HepG2 (cell line): ENCODE measurements around the gene PLXNB2. TPM values are rescaled to one million over a fixed set of nuclear protein-coding genes. Genes with fewer than 3 reads are reported as not detected.
A peak's percentile ranks its signal among the peaks of the same experiment; 100 is the strongest.

Source experiments
- GLI4 ChIP-seq: sonication (generic); formaldehyde crosslinking; IDR thresholded peaks from 2 replicates; pipeline ENCODE4 v1.5.1; 2020; ENCODE audit warnings: missing genetic modification reagents, mild to moderate bottlenecking, moderate library complexity, borderline replicate concordance
- HMGXB3 ChIP-seq: sonication (generic); formaldehyde crosslinking; IDR thresholded peaks from 2 replicates; pipeline ENCODE4 v1.4.0; 2020; ENCODE audit warnings: missing genetic modification reagents, borderline replicate concordance
- MAZ ChIP-seq, 2 experiments: sonication (generic) in 1 of 2; formaldehyde crosslinking in 1 of 2; IDR thresholded peaks; 2 replicates each; pipeline versions ENCODE4 v1.5.0 to v1.6.1; 2012 to 2020; ENCODE audit warnings: low read depth in 2 of 2, mild to moderate bottlenecking in 2 of 2, borderline replicate concordance in 1 of 2, improper control_type of control experiment in 1 of 2, low read length in 1 of 2, missing genetic modification reagents in 1 of 2, moderate library complexity in 1 of 2
- THRA ChIP-seq: sonication (generic); formaldehyde crosslinking; IDR thresholded peaks from 2 replicates; pipeline ENCODE4 v1.4.0; 2020; ENCODE audit warnings: missing genetic modification reagents, borderline replicate concordance
- YEATS2 ChIP-seq: sonication (generic); formaldehyde crosslinking; IDR thresholded peaks from 2 replicates; pipeline ENCODE4 v1.4.0; 2020; ENCODE audit warnings: missing genetic modification reagents, borderline replicate concordance
- ZFP37 ChIP-seq: sonication (generic); formaldehyde crosslinking; IDR thresholded peaks from 2 replicates; pipeline ENCODE4 v1.4.0; 2020; ENCODE audit warnings: missing genetic modification reagents, borderline replicate concordance
- ZFX ChIP-seq: sonication (generic); formaldehyde crosslinking; IDR thresholded peaks from 2 replicates; pipeline ENCODE4 v1.4.0; 2020; ENCODE audit warnings: mild to moderate bottlenecking, low read depth, missing genetic modification reagents, moderate library complexity
- ZKSCAN1 ChIP-seq: fragments of 150-350 bp; IDR thresholded peaks from 2 replicates; pipeline ENCODE4 v1.6.1; 2014; ENCODE audit warnings: low read length
- ZNF446 ChIP-seq: sonication (generic); formaldehyde crosslinking; IDR thresholded peaks from 2 replicates; pipeline ENCODE4 v1.5.0; 2020; ENCODE audit warnings: mild to moderate bottlenecking, missing genetic modification reagents
- ZNF607 ChIP-seq: sonication (generic); formaldehyde crosslinking; IDR thresholded peaks from 2 replicates; pipeline ENCODE4 v1.5.1; 2020; ENCODE audit warnings: missing genetic modification reagents, mild to moderate bottlenecking, borderline replicate concordance
- ZNF674 ChIP-seq: sonication (generic); formaldehyde crosslinking; IDR thresholded peaks from 2 replicates; pipeline ENCODE4 v1.5.0; 2020; ENCODE audit warnings: low read depth, mild to moderate bottlenecking, missing genetic modification reagents
- ZNF75D ChIP-seq: sonication (generic); formaldehyde crosslinking; IDR thresholded peaks from 2 replicates; pipeline ENCODE4 v1.8.1; 2023; ENCODE audit warnings: missing genetic modification reagents, mild to moderate bottlenecking, borderline replicate concordance
- ZNF777 ChIP-seq: sonication (generic); formaldehyde crosslinking; IDR thresholded peaks from 2 replicates; pipeline ENCODE4 v1.4.0; 2020; ENCODE audit warnings: missing genetic modification reagents
- ZNF841 ChIP-seq: sonication (generic); formaldehyde crosslinking; IDR thresholded peaks from 2 replicates; pipeline ENCODE4 v1.8.1; 2023; ENCODE audit warnings: missing genetic modification reagents, borderline replicate concordance
- polyA plus RNA-seq, 8 experiments: library from polyadenylated mRNA; depleted of rRNA in 3 of 8; stranded (reverse) in 7 of 8; unstranded in 1 of 8; fragments of >200 nt; fragmentation: Illumina TruSeq in 4 of 8; extraction: Trizol in 4 of 8; gene quantifications; 2 replicates each; pipeline versions ENCODE4 v1.2.1 to v1.2.3, GENCODE V29; 2011 to 2016; ENCODE audit warnings: low read depth in 4 of 8, missing spikeins in 1 of 8, mixed read lengths in 1 of 8; ENCODE audit not compliant: insufficient read depth in 1 of 8
- total RNA-seq, 5 experiments: library from RNA; depleted of rRNA; stranded (reverse); fragments of >200 nt; fragmentation: Illumina TruSeq; extraction: Trizol; gene quantifications; 2 replicates each; pipeline ENCODE4 v1.2.3, GENCODE V29; 2016; ENCODE audit warnings: low read depth in 1 of 5
- TF ChIP-seq, protein P1 (sequence below): sonication (generic); formaldehyde crosslinking; IDR thresholded peaks from 2 replicates; pipeline ENCODE4 v1.5.1; 2020; ENCODE audit warnings: missing genetic modification reagents, mild to moderate bottlenecking, borderline replicate concordance
- TF ChIP-seq, protein P2 (sequence below): sonication (generic); formaldehyde crosslinking; IDR thresholded peaks from 2 replicates; pipeline ENCODE4 v1.8.1; 2022; ENCODE audit warnings: low read depth, mild to moderate bottlenecking, missing genetic modification reagents

The PLXNB2 gene
- total and polyA plus RNA-seq, 2 of the 13 experiments (the other 11 are each of a cell fraction or from before 2014, with no cell fraction given) = 32.6 to 68.9 TPM

DNA sequence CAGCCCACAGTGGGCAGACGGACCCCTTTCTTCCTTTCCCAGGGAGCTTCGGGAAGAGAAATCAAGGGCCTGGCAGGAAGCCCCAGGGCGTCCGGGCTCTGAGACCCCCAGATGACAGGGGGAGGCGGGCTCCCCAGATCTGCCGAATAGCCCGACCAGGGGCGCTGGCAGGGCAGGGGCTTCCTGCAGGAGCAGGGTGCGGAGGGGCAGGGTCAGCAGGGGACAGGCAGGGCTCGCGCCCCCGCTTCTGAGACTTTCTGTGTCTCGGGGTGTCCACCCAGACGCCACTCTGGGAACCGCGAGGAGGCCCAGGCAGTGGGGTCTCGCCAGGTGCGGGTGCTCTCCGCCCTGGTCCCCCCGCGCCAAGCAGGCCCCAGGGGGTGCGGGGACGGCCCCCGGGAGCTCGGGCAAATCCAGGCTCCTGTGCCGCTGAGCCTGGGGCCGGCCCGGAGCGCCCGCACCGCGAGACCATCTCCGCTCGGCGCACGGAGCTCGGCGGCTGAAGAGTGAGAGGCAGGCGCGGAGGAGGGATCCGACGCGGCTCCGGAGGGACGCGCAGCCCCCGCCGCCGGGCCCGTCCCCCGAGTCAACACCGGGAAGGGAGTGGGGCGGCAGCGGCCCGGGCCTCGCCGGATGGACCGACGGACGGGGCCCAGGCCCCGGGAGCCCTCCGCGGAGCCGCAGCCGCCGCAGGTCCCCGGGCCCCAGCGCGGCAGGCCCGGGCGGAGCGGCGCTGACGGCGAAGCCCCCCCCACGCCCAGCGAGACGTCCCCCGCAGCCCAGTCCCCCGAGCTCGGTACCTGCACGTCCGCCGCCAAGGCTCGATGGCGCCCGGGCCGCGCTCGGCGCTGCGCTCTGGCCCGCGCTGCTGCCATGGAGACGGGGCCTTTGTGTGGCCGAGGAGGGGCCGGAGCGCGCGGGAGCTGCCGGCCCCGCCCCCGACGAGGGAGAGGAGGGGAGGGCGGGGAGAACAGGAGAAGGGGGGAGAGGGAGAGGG, at the start of gene PLXNB2 (continued):
- peak; percentile 77; the same call in 1 of the 2 replicates for TF ChIP-seq MAZ (IDR thresholded peaks at IDR 0.05; ENCODE audit: borderline replicate concordance, low read depth, low read length)
- TF ChIP-seq MAZ (CRISPR knock-in tag; IDR thresholded peaks at IDR 0.05; ENCODE audit: low read depth) = no peak
- TF ChIP-seq ZFP37 = no peak
- no peak for TF ChIP-seq THRA (CRISPR knock-in tag)
- TF ChIP-seq YEATS2 (CRISPR knock-in tag) = no peak
- TF ChIP-seq, protein P1, sequence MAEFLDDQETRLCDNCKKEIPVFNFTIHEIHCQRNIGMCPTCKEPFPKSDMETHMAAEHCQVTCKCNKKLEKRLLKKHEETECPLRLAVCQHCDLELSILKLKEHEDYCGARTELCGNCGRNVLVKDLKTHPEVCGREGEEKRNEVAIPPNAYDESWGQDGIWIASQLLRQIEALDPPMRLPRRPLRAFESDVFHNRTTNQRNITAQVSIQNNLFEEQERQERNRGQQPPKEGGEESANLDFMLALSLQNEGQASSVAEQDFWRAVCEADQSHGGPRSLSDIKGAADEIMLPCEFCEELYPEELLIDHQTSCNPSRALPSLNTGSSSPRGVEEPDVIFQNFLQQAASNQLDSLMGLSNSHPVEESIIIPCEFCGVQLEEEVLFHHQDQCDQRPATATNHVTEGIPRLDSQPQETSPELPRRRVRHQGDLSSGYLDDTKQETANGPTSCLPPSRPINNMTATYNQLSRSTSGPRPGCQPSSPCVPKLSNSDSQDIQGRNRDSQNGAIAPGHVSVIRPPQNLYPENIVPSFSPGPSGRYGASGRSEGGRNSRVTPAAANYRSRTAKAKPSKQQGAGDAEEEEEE (CRISPR knock-in tag) = no peak
- no peak for TF ChIP-seq ZNF446 (CRISPR knock-in tag)
- TF ChIP-seq, protein P2, sequence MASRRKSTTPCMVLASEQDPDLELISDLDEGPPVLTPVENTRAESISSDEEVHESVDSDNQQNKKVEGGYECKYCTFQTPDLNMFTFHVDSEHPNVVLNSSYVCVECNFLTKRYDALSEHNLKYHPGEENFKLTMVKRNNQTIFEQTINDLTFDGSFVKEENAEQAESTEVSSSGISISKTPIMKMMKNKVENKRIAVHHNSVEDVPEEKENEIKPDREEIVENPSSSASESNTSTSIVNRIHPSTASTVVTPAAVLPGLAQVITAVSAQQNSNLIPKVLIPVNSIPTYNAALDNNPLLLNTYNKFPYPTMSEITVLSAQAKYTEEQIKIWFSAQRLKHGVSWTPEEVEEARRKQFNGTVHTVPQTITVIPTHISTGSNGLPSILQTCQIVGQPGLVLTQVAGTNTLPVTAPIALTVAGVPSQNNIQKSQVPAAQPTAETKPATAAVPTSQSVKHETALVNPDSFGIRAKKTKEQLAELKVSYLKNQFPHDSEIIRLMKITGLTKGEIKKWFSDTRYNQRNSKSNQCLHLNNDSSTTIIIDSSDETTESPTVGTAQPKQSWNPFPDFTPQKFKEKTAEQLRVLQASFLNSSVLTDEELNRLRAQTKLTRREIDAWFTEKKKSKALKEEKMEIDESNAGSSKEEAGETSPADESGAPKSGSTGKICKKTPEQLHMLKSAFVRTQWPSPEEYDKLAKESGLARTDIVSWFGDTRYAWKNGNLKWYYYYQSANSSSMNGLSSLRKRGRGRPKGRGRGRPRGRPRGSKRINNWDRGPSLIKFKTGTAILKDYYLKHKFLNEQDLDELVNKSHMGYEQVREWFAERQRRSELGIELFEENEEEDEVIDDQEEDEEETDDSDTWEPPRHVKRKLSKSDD (CRISPR knock-in tag) = no peak
- no peak for TF ChIP-seq ZNF841 (CRISPR knock-in tag)
- peak; percentile 82 for TF ChIP-seq ZFX (CRISPR knock-in tag)
- no peak for TF ChIP-seq ZNF674 (CRISPR knock-in tag)
- no peak for TF ChIP-seq ZNF607 (CRISPR knock-in tag)
- no peak for TF ChIP-seq HMGXB3 (CRISPR knock-in tag)
- TF ChIP-seq ZNF777 (CRISPR knock-in tag) = no peak; the same call in 1 of the 2 replicates
- no peak for TF ChIP-seq ZKSCAN1
- TF ChIP-seq ZNF75D (CRISPR knock-in tag) = no peak
- TF ChIP-seq GLI4 = no peak
